GM23248 (cell line): ENCODE measurements around the gene ESPNL.
"Not testable (repeated sequence)": the region's sequence is repeated elsewhere in the genome, so short reads cannot be mapped to it uniquely, and the experiment has no call there.

ENCODE experiments used
- EZH2 ChIP-seq: fragments of 200-600 bp; sonication (generic); IDR thresholded peaks from 2 replicates; pipeline ENCODE4 v1.6.1; 2018; ENCODE audit warnings: antibody characterized with exemption, mild to moderate bottlenecking; ENCODE audit not compliant: insufficient read depth, poor library complexity, severe bottlenecking
- EZH2phosphoT487 ChIP-seq: fragments of 200-600 bp; sonication (generic); IDR thresholded peaks from 2 replicates; pipeline ENCODE4 v1.6.1; 2018; ENCODE audit warnings: antibody characterized with exemption, moderate library complexity, mild to moderate bottlenecking, low read depth; ENCODE audit not compliant: insufficient read depth

- TF ChIP-seq EZH2, EZH2phosphoT487: not testable (repeated sequence)
These were observed 70.9 kb downstream of the ESPNL start for GRCh38 chr2:238171072-238171431.
